ENCODE data around the gene PSMD1. TPM values are rescaled to one million over a fixed set of nuclear protein-coding genes. Genes with fewer than 3 reads are reported as not detected.
"Not testable (repeated sequence)": the region's sequence is repeated elsewhere in the genome, so short reads cannot be mapped to it uniquely, and the experiment has no call there.

The PSMD1 gene
- total and polyA plus RNA-seq, 2 of the 8 experiments (the other 6 are each of a cell fraction or from before 2014, with no cell fraction given) = 179 to 272 TPM

GRCh38 chr2:231178805-231179204 is 122.1 kb downstream of the PSMD1 start:
- H3K79me1 ChIP-seq (ENCODE audit: low read depth, low read length); H3K27ac ChIP-seq (ENCODE audit: low read depth, low read length); H3K4ac ChIP-seq (replicated peaks; ENCODE audit: insufficient read length, low read depth, low read length); H3K9ac ChIP-seq (replicated peaks in 1 of 4; ENCODE audit: extremely low read depth in 1 of 4, low read depth in 3 of 4, low read length in 3 of 4); H4K8ac ChIP-seq (ENCODE audit: extremely low read depth, insufficient read depth, low read length); FAIRE-seq; H3K9me3 ChIP-seq (ENCODE audit: insufficient read depth in 2 of 2, low read depth in 1 of 2, low read length in 1 of 2); H2BK5ac ChIP-seq (ENCODE audit: low read depth, low read length); H3K27me3 ChIP-seq (replicated peaks in 1 of 4; ENCODE audit: control insufficient read depth in 3 of 4, extremely low read depth in 1 of 4, insufficient read depth in 3 of 4, low read length in 3 of 4); H4K5ac ChIP-seq (ENCODE audit: insufficient read length, low read depth, low read length); POLR2A ChIA-PET (ENCODE audit: partially characterized antibody); DNase-seq (ENCODE audit: low read depth in 1 of 2, low spot score in 2 of 2); H3K79me2 ChIP-seq (ENCODE audit: control insufficient read depth in 1 of 2, insufficient read depth in 2 of 2, low read length in 2 of 2); H2BK120ac ChIP-seq (replicated peaks; ENCODE audit: low read depth, low read length); H3K14ac ChIP-seq (ENCODE audit: insufficient read length); H2BK15ac ChIP-seq (ENCODE audit: low read length); H4K91ac ChIP-seq (replicated peaks; ENCODE audit: insufficient read length, low read length); H3K4me3 ChIP-seq (ENCODE audit: extremely low read depth in 1 of 4, insufficient read depth in 2 of 4, low read depth in 3 of 4, low read length in 4 of 4); H3K18ac ChIP-seq (ENCODE audit: extremely low read depth, low read length); H3K23me2 ChIP-seq (ENCODE audit: low read depth, low read length); H3K56ac ChIP-seq (replicated peaks; ENCODE audit: insufficient read length, low read depth, low read length); H4K20me1 ChIP-seq (replicated peaks in 1 of 2; ENCODE audit: control insufficient read depth in 1 of 2, insufficient read depth in 2 of 2, low read length in 2 of 2); CTCF ChIA-PET (ENCODE audit: partially characterized antibody); H2AFZ ChIP-seq (ENCODE audit: low read length); H2BK12ac ChIP-seq (ENCODE audit: low read depth, low read length); H2BK20ac ChIP-seq (ENCODE audit: low read length); H3K4me2 ChIP-seq (ENCODE audit: insufficient read depth in 1 of 2, low read depth in 2 of 2, low read length in 2 of 2); H3K23ac ChIP-seq (ENCODE audit: insufficient read length); H3K4me1 ChIP-seq (replicated peaks in 1 of 4; ENCODE audit: control insufficient read depth in 3 of 4, insufficient read depth in 4 of 4, low read length in 3 of 4); H3K36me3 ChIP-seq (ENCODE audit: control insufficient read depth in 2 of 4, insufficient read depth in 4 of 4, low read length in 3 of 4): not testable (repeated sequence)
- 95% methylated on average over 5 of the region's 5 CpGs; no CpG with 5 or more reads in 1 of the 2 experiments for WGBS, 2 experiments (ENCODE audit: extremely low coverage in 1 of 2, insufficient coverage in 1 of 2, insufficient read length in 1 of 2, insufficient replicate concordance in 2 of 2, low coverage in 1 of 2, low lambda C conversion rate in 2 of 2, missing lambda C conversion rate in 1 of 2)
- peak overlapping the region; percentile 65; the same call in 1 of the 2 replicates for H2AK5ac ChIP-seq (ENCODE audit: low read depth, low read length)
